ENCODE measurements around the gene UGCG.

DNA sequence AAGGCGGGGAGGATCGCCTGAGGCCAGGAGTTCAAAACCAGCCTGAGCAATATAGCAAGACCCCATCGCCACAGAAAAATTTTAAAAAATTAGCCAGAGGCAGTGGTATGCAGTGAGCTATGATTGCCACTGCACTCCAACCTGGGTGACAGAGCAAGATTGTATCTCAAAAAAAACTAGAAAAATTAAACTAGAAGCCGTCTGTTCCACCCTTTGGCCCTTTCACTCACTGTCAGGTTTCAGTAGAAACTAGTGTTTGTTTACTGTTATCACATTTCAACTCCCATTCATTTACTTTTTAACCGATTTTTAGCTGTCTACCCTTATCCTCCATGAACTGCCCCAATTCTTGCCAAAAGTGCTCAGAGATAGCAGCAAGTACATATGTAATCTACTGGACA, 8.3 kb downstream of the UGCG start:
- no peak for TF ChIP-seq EZH2 (IDR thresholded peaks at IDR 0.05)
- no peak for TF ChIP-seq FOXP2 (optimal IDR thresholded peaks at IDR 0.05; ENCODE audit: control extremely low read depth, extremely low read length, insufficient read depth)
- TF ChIP-seq POLR2AphosphoS5 (IDR thresholded peaks at IDR 0.05; ENCODE audit: borderline replicate concordance, low read depth, low read length) = no peak

All from SK-N-MC (cell line).